Measurements from ENCODE around the gene TRPC4.
"Not testable (repeated sequence)": the region's sequence is repeated elsewhere in the genome, so short reads cannot be mapped to it uniquely, and the experiment has no call there.

TRPC4 gene

DNA sequence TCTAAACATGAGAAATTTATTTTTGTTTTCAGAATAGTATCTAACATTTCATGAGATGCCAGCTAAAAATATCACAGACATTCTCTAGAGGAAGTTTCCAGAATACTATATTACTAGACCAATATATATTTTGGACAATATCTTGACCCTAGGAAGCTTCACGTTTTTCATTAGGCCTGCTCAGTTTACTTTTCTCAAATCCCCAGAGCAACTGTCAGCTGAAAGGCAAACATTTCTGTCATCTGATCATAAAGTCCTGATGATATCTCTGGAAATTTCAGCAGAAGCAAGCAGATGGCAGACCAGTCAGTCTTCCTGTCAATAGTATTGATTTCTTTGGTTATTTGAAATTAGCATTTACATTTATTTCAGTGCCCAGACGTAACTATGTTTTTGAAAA is 275.0 kb downstream of the TRPC4 start:
- H3K27ac Mint-ChIP-seq = no peak overlapping the region
- ATAC-seq (replicated peaks) (no peak), DNase-seq (no peak)
- no peaks in the 10 kb centered on the region for H3K27me3 Mint-ChIP-seq
- H3K9me3 Mint-ChIP-seq = no peaks in the 10 kb centered on the region
- H3K4me1 Mint-ChIP-seq (ENCODE audit: low read depth in 2 of 2) = no peaks in the 10 kb centered on the region
- no peaks in the 10 kb centered on the region for H3K36me3 Mint-ChIP-seq (ENCODE audit: insufficient read depth)
- no peak overlapping the region for H3K4me3 Mint-ChIP-seq

DNA sequence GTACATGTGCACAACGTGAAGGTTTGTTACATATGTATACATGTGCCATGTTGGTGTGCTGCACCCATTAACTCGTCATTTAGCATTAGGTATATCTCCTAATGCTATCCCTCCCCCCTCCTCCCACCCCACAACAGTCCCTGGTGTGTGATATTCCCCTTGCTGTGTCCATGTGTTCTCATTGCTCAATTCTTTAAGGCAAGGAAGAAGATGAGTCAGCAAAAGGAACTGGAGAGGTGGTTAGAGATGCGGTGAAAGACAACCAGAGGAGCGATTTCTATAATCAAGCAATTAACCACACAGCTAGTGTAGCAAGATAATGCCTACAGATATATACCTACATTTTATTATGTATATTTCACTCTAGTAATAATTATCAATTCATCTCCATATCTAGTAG is 280.2 kb downstream of the TRPC4 start:
- H3K27me3 Mint-ChIP-seq; ATAC-seq (replicated peaks); H3K36me3 Mint-ChIP-seq (ENCODE audit: insufficient read depth); DNase-seq; H3K27ac Mint-ChIP-seq; H3K4me1 Mint-ChIP-seq (ENCODE audit: low read depth in 2 of 2); H3K4me3 Mint-ChIP-seq: not testable (repeated sequence)
- peaks cover 5 to 17% of the 10 kb centered on the region in 2 donors for H3K9me3 Mint-ChIP-seq

DNA sequence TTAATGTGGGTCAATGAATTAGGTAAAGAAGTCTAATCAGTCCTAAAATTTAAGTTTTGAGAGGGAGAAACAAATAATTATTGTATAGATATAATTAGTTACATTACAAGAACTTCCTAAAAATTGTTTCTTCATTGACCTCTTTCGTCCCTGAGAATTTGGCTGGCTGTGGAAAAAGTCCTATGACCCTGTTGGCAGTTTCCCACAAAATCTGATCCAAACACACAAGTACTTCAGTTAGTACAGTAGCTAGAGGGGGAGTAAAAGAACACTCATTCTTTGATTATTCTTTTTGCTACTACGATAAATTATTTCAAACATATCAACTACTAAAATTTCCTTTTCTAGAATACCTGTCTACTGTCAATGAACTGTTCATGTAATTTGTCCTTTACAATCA is 282.3 kb downstream of the TRPC4 start:
- Mint-ChIP-seq H3K36me3 (ENCODE audit: insufficient read depth) (no peaks in the 10 kb centered on the region), H3K4me1 (ENCODE audit: low read depth in 2 of 2) (no peaks in the 10 kb centered on the region), H3K4me3 (no peak overlapping the region), H3K27ac (no peak overlapping the region), H3K9me3 (peaks cover 5 to 22% of the 10 kb centered on the region in 2 donors), H3K27me3 (no peaks in the 10 kb centered on the region)
- DNase-seq (no peak), ATAC-seq (replicated peaks) (no peak)

Data from effector memory CD8-positive, alpha-beta T cell (primary cell).